Central memory CD8-positive, alpha-beta T cell (primary cell): ENCODE data around the gene ARL15.

Source experiments
- ATAC-seq: fragments of 150-1000 bp; cut with Tn5 transposase; replicated peaks from 2 replicates; pipeline ENCODE4 v1.10.0; 2022; ENCODE audit warnings: mild to moderate bottlenecking, moderate FRiP score, moderate number of reproducible peaks; ENCODE audit not compliant: poor library complexity, severe bottlenecking; ENCODE audit errors: extremely low read depth
- DNase-seq, 2 donors: peaks; one replicate each; pipeline ENCODE4 v3.0.0; 2021; ENCODE audit warnings: low spot score in 2 of 2
- H3K27ac Mint-ChIP-seq: one replicate; pipeline ENCODE4 v1.8.0; 2022; ENCODE audit warnings: low read depth, mild to moderate bottlenecking, moderate library complexity, mixed read lengths
- H3K27me3 Mint-ChIP-seq: one replicate; pipeline ENCODE4 v1.8.0; 2022; ENCODE audit warnings: mixed read lengths
- H3K36me3 Mint-ChIP-seq: one replicate; pipeline ENCODE4 v1.8.0; 2022; ENCODE audit warnings: mild to moderate bottlenecking, moderate library complexity, mixed read lengths; ENCODE audit not compliant: insufficient read depth
- H3K4me1 Mint-ChIP-seq: one replicate; pipeline ENCODE4 v1.8.0; 2022; ENCODE audit warnings: mixed read lengths
- H3K4me3 Mint-ChIP-seq: one replicate; pipeline ENCODE4 v1.8.0; 2022; ENCODE audit warnings: mild to moderate bottlenecking, moderate library complexity, mixed read lengths
- H3K9me3 Mint-ChIP-seq: one replicate; pipeline ENCODE4 v1.8.0; 2022; ENCODE audit warnings: mixed read lengths

Gene ARL15

DNA sequence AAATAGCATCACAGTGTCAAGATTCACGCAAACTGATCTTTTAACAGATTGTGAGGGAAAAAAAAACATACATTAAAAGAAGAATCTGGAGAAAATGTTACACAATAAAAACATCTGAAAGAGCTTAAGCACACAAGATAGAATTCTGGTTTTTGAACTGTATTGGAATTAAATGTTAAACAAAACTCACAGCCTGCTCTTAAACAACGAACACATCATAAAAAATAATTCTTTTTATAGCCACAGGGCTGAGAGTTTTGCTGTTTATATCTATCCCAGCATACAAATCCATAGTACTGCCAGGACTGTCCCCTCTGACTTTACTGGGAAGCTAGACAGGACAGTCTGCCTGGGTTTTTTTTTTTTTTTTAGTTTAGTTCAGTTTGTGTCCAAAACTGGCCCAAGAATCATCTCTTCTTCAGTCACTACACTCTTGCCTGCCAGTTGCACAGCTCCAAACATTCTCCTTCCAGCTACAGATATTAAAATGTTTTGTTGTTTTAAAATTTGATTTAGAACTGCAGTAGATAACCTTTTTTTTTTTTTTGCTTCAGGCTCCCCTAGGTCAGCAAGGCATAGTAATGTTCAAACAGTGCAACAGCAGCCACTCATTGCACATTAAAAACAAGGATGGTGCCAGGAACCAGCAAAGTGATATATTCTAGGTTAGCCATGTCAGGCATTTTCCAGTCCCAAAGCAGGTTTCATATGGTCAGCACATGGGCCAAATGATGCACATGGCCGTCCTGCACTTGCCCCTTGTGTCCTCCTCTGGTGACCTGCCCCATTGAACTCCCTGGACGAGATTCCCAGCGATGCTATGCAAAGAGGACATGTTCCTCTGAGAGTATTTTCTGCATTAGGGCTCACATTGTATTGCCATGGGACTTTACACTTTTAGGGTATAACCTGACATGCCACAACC is 173.6 kb downstream of the ARL15 start:
- no peaks in the 10 kb centered on the region for H3K36me3 Mint-ChIP-seq
- peaks cover 16% of the 10 kb centered on the region for H3K4me1 Mint-ChIP-seq
- DNase-seq: no peak
- no peaks in the 10 kb centered on the region for H3K9me3 Mint-ChIP-seq
- no peak overlapping the region for H3K27ac Mint-ChIP-seq
- no peak for ATAC-seq
- no peaks in the 10 kb centered on the region for H3K27me3 Mint-ChIP-seq
- H3K4me3 Mint-ChIP-seq: no peak overlapping the region

DNA sequence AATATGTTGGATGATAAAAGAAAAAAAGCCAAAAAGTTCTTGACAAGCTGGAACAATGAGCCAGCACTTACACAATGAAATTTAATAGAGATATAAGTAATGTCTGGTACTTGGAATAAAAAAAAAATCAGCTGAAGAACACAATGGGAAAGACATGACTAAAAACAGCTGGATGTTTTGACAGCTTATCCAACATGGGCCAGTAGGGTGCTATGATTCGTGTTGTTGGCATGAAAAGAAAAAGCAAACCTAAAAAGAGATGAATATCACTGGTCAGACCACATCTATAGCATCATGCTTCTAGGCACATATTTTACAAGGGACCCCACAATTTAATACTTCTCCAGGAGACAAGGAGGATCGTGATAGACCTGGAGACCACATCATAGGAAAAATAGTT is 175.3 kb downstream of the ARL15 start:
- no peaks in the 10 kb centered on the region for H3K9me3 Mint-ChIP-seq
- H3K36me3 Mint-ChIP-seq: no peaks in the 10 kb centered on the region
- ATAC-seq (no peak), DNase-seq (no peak)
- no peak overlapping the region for H3K4me3 Mint-ChIP-seq
- H3K4me1 Mint-ChIP-seq: peaks cover 16% of the 10 kb centered on the region
- no peak overlapping the region for H3K27ac Mint-ChIP-seq
- H3K27me3 Mint-ChIP-seq: no peaks in the 10 kb centered on the region

DNA sequence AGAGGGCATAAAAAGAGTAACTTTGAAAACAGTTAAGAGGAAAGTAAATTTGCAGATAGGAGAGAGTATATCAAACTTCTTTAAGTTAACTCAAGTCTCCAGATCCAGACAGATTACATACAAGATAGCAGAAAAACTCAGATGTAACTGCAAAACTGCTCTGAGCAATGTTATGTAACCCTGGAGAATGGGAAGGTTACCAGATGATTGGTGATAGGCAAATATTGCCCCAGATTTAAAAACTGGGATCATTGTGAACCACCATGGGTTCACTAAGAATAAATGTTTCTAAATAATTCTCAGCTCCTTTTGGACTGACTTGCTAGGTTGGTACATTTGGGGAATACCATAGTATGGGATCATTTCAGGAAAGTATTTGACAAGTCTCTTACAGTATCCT is 176.5 kb downstream of the ARL15 start:
- Mint-ChIP-seq H3K9me3 (no peaks in the 10 kb centered on the region), H3K4me3 (no peak overlapping the region), H3K27me3 (no peaks in the 10 kb centered on the region), H3K36me3 (no peaks in the 10 kb centered on the region), H3K27ac (no peak overlapping the region), H3K4me1 (peaks cover 16% of the 10 kb centered on the region)
- ATAC-seq (no peak), DNase-seq (no peak)

DNA sequence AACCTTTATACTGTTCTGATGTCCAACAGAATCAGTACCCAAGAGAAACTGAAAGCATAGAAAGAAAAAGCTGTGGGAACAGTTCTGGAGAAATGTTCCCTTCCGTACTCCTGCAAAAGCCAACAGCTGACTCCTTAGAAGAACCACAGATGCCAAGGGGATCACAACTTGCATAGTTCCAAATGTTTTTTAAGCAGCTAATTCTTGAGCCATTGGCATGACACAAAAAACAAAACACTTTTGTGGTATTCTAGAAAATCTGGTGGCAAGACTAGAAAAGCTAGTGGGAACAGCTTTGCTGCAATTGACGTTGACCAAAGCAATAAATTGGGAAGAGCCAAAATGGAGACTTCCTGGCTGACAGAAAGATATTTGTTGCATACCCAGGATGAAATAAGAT is 189.9 kb downstream of the ARL15 start:
- H3K36me3 Mint-ChIP-seq: peaks cover 2% of the 10 kb centered on the region
- DNase-seq (no peak), ATAC-seq (no peak)
- no peak overlapping the region for H3K4me3 Mint-ChIP-seq
- H3K4me1 Mint-ChIP-seq: peaks cover 8% of the 10 kb centered on the region
- no peak overlapping the region for H3K27ac Mint-ChIP-seq
- H3K27me3 Mint-ChIP-seq: no peaks in the 10 kb centered on the region
- H3K9me3 Mint-ChIP-seq: no peaks in the 10 kb centered on the region

DNA sequence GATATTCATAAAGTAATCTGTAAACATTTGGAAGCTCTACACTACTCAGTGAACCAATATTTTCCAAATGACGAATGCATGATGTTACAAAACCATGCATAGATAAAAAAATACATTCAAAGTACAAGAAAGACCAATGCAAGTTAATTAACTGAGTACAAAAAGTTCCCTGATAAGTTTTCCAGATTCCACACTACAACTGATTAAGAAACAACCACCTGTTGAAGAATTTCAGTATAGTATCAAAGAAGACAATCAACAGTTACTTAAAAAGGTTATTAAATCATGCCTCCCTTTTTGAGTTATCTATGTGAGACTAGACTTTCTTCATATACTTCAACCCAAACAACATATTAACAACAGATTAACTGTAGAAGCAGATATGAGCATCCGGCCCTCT is 192.4 kb downstream of the ARL15 start:
- peaks cover 4% of the 10 kb centered on the region for H3K4me1 Mint-ChIP-seq
- H3K36me3 Mint-ChIP-seq: no peaks in the 10 kb centered on the region
- no peaks in the 10 kb centered on the region for H3K27me3 Mint-ChIP-seq
- no peaks in the 10 kb centered on the region for H3K9me3 Mint-ChIP-seq
- DNase-seq (no peak), ATAC-seq (no peak)
- no peak overlapping the region for H3K27ac Mint-ChIP-seq
- no peak overlapping the region for H3K4me3 Mint-ChIP-seq

DNA sequence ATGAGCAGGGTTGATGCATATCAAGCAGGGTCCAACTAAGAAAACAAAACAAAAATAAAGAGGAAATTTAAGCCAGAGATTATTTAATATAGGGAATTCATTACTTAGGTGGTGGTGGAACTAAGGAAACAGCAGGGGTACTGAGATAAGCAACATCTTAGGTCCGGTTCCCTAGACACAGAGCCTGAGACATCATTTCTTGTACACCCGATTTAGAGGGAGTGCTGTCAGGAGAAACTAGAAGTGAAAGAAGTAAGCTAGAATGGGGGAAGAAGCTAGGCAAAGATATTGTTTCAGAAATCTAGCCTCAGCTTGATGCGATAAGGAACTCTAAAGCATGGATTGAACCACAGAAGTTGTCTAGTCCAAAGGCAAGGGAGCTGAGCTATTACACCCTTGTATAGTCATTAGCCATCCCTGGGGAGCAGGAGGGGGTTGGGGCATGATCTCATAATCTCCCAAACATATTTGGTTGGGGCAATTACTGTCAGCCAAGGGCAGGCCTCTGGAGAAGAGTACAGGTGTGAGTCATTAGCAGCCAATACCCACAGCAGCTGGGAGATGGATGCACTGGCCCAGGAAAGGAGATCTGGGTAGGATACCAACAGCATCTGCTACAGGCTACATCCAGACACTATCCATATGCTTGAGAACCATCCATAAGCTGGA is 194.5 kb downstream of the ARL15 start:
- no peak overlapping the region for H3K27ac Mint-ChIP-seq
- no peaks in the 10 kb centered on the region for H3K9me3 Mint-ChIP-seq
- DNase-seq (no peak), ATAC-seq (no peak)
- H3K27me3 Mint-ChIP-seq: no peaks in the 10 kb centered on the region
- peaks cover 4% of the 10 kb centered on the region for H3K4me1 Mint-ChIP-seq
- H3K36me3 Mint-ChIP-seq: no peaks in the 10 kb centered on the region
- no peak overlapping the region for H3K4me3 Mint-ChIP-seq

DNA sequence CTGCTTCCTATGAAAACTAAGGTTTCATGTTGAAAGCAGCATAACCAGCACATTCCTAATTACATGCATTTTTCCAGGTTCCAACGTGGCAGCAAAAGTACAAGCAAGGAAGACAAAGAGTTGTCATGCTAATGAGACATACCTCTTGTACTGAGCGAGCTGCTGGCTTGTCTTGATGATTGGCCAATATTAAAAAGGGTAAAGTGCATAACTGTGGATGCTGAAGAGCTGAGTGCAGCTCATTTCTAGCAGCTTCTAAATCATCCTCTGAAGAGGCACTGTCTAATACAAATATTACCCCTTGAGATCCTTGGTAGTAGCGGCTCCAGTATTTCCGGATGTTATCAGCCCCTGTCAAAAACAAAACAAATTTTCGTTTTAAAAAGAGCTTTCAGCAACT is 197.3 kb downstream of the ARL15 start:
- Mint-ChIP-seq H3K27ac (no peak overlapping the region), H3K9me3 (no peaks in the 10 kb centered on the region), H3K4me3 (no peak overlapping the region), H3K4me1 (peaks cover 4% of the 10 kb centered on the region), H3K27me3 (no peaks in the 10 kb centered on the region), H3K36me3 (no peaks in the 10 kb centered on the region)
- no peak for DNase-seq
- no peak for ATAC-seq

DNA sequence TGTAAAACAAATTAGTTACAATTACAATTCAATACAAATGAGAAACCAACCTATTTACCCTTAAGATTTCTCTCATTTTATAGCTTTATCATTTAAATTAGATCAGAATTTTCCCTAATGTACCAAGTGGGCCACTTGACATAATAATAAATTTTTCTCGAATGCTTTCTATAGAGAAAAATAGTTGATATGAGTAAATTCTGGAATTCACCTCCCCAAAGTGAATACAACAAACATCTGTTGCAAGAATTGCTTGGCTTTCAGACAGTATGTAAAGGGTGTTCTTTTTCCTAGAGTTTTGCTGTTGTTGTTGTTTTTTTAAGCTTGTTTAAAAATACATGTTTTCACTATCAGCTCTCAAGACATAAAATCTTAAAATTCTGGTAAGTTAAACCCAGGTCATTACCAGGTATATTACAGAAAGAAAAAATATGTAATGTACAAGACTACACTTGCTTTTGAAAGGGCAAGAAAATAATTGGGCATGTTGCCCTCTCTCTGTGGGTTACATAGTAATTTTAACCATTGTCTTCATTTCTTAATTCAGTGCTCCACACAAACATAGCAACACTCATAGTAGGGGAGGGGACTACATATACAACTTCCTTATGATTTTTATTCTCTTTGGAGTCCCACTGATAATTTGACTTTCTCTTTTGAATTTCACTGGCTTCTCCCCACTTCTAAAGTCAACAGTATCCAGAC is 200.6 kb downstream of the ARL15 start:
- no peaks in the 10 kb centered on the region for H3K9me3 Mint-ChIP-seq
- H3K36me3 Mint-ChIP-seq: peaks cover 4% of the 10 kb centered on the region
- DNase-seq (no peak), ATAC-seq (no peak)
- peaks cover 7% of the 10 kb centered on the region for H3K4me1 Mint-ChIP-seq
- H3K27me3 Mint-ChIP-seq: no peaks in the 10 kb centered on the region
- no peak overlapping the region for H3K4me3 Mint-ChIP-seq
- no peak overlapping the region for H3K27ac Mint-ChIP-seq

DNA sequence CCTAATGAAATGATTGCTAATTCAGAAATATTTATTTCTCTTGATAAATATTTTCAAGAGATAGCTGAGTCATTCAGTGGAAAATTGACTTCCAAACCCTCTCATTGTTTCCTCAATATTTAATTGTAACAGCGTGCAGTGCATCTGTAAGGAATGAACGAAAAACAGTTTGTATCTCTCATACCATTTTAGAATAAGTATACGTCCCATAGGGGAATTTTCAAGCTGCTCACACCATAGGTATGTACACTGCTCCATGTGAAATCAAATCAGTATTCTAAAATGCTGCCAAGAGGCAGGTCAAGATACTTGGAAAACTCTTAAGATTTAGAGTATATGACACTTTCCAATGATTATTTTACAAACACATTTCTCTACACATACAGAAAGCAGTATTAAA is 202.2 kb downstream of the ARL15 start:
- H3K27me3 Mint-ChIP-seq: no peaks in the 10 kb centered on the region
- no peak for ATAC-seq
- H3K27ac Mint-ChIP-seq: no peak overlapping the region
- H3K4me3 Mint-ChIP-seq: no peak overlapping the region
- no peak for DNase-seq
- peaks cover 4% of the 10 kb centered on the region for H3K36me3 Mint-ChIP-seq
- H3K4me1 Mint-ChIP-seq: peaks cover 7% of the 10 kb centered on the region
- no peaks in the 10 kb centered on the region for H3K9me3 Mint-ChIP-seq

DNA sequence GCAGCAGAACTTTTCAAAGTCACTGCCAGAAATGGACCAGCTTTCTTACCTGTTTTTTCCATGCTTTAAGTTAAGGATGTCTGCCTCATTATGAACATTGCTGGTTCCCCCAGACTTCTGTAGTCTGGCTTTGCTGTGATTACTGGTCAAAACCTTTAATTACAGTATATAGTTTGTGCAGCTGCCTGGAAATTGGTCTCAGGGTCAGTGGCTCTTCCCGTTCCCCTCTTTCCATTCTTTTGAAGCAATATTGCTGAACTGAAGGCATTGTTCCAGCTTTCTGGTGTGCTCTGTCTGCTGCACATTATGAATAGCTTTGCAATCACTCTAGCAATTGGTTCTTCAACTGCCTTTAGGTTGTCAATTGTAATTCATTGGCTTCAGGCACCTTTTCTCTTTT is 206.5 kb downstream of the ARL15 start:
- Mint-ChIP-seq H3K27ac (no peak overlapping the region), H3K4me3 (no peak overlapping the region), H3K36me3 (peaks cover 6% of the 10 kb centered on the region), H3K9me3 (no peaks in the 10 kb centered on the region), H3K4me1 (peaks cover 7% of the 10 kb centered on the region), H3K27me3 (no peaks in the 10 kb centered on the region)
- ATAC-seq (no peak), DNase-seq (no peak)

DNA sequence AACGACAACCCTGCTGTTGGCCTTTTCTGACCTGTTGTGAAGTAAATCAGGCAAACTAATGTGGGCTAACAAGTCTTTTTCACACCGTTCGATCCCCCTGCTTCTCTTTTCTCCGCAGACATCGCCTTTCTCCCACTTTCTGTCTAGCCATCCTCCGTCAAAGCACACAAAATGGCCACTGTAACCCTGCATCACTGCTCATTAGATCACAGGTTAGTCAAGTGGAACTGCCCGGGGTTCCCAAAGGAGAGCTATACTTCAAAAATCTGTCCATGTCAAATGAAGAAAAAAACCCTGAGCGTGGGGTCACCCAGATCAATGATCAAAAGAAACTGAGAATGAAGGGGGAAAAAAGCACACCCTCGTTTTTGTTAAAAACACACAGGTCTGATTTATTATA is 212.1 kb downstream of the ARL15 start:
- ATAC-seq (no peak), DNase-seq (no peak)
- Mint-ChIP-seq H3K9me3 (no peaks in the 10 kb centered on the region), H3K4me1 (peaks cover 6% of the 10 kb centered on the region), H3K4me3 (no peak overlapping the region), H3K27ac (no peak overlapping the region), H3K27me3 (no peaks in the 10 kb centered on the region), H3K36me3 (peaks cover 4% of the 10 kb centered on the region)

DNA sequence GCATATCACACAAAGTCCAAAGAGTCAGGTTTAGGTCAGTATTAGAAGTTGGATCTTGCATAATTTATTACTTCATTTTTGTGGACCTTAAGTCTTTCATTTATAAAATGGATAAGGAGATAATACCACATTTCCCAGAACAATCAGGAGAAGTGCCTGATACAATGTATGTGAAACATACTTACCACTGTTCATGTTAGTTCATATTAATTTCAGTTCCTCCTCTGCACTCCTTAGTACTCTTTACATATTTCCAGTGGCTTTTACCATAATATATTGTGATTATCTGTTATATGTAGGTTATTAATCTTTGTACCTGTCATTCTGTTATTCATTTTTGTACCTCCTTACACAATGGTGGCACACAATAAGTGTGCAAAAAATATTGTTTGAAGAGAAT is 214.4 kb downstream of the ARL15 start:
- ATAC-seq (no peak), DNase-seq (no peak)
- H3K9me3 Mint-ChIP-seq: no peaks in the 10 kb centered on the region
- peaks cover 6% of the 10 kb centered on the region for H3K4me1 Mint-ChIP-seq
- no peak overlapping the region for H3K4me3 Mint-ChIP-seq
- H3K36me3 Mint-ChIP-seq: peaks cover 3% of the 10 kb centered on the region
- no peak overlapping the region for H3K27ac Mint-ChIP-seq
- H3K27me3 Mint-ChIP-seq: no peaks in the 10 kb centered on the region

DNA sequence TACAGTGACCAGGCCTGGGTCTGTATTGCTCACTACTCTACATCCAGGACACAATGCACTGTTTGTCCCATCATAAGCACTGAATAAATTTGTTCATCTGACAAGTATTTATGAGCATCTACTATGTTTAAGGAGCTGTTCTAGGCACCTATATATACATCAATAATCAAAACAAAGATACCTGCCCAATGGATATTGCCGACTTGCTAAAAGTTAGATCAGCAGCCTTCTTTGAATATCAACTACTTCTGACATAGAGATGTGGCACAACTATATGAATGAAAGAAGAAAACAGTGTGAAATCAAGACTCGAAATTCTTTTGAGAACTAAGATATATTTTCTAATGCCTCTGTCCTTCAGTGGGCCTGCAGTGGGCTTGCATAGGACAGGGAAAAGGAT is 215.7 kb downstream of the ARL15 start:
- Mint-ChIP-seq H3K4me1 (peaks cover 6% of the 10 kb centered on the region), H3K4me3 (no peak overlapping the region), H3K27me3 (no peaks in the 10 kb centered on the region), H3K27ac (no peak overlapping the region), H3K36me3 (peaks cover 4% of the 10 kb centered on the region), H3K9me3 (no peaks in the 10 kb centered on the region)
- DNase-seq (no peak), ATAC-seq (no peak)
